Measurements from ENCODE around the gene SLC47A2. TPM values are rescaled to one million over a fixed set of nuclear protein-coding genes. Genes with fewer than 3 reads are reported as not detected.

SLC47A2 gene
- total RNA-seq, 1 donor from 2014 or later = not detected

DNA sequence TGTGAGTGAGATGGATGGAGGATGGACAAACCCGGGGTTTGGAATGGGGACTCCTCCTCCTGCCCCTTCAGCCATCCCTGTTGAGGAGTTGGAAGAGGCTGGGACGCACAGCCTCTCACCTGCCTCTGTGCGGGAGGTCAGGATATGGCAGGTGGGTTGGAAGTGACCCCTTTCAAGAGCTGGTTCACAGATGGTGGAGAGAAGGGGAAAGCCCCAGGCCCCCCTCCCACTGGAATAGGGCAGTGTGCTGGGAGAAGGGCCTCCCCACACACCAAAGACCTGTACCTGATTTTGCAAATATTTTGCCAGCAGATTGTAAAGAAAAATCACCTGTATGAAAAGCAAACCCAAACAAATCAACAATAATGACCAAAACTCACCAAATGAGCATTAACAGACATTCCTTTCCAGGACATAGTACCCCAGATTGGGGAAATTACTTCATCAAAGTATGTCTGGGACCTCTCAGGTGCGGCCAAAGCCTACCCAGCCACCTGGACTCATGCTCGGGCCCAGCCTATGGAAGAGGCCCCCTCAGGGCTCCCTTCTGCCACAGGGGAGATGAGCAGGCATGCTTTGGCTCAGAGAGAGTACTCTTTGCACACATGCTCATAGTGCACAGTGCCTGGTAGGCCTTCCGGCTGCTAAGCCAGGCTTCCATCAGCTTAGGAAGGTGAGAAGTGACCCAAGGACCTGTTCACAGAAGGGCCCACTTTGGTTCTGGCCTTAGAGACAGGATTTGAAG lies 7.8 kb downstream of the SLC47A2 start:
- TF ChIP-seq, protein P1, sequence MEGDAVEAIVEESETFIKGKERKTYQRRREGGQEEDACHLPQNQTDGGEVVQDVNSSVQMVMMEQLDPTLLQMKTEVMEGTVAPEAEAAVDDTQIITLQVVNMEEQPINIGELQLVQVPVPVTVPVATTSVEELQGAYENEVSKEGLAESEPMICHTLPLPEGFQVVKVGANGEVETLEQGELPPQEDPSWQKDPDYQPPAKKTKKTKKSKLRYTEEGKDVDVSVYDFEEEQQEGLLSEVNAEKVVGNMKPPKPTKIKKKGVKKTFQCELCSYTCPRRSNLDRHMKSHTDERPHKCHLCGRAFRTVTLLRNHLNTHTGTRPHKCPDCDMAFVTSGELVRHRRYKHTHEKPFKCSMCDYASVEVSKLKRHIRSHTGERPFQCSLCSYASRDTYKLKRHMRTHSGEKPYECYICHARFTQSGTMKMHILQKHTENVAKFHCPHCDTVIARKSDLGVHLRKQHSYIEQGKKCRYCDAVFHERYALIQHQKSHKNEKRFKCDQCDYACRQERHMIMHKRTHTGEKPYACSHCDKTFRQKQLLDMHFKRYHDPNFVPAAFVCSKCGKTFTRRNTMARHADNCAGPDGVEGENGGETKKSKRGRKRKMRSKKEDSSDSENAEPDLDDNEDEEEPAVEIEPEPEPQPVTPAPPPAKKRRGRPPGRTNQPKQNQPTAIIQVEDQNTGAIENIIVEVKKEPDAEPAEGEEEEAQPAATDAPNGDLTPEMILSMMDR (IDR thresholded peaks at IDR 0.05) = no peak

GRCh38 chr17:19707728-19708221 lies 8.6 kb downstream of the SLC47A2 start:
- Mint-ChIP-seq H3K27ac (no peak overlapping the region), H3K36me3 (ENCODE audit: low read depth) (no peaks in the 10 kb centered on the region), H3K9me3 (no peaks in the 10 kb centered on the region), H3K4me1 (no peaks in the 10 kb centered on the region), H3K27me3 (no peaks in the 10 kb centered on the region), H3K4me3 (no peak overlapping the region)
- ChIA-PET CTCF (no interaction called here), POLR2A (no interaction called here)
- ATAC-seq (ENCODE audit: low read depth) (no peak), DNase-seq (no peak)
- TF ChIP-seq, protein P1 (IDR thresholded peaks at IDR 0.05) = no peak
- intact Hi-C loops (cut with micrococcal nuclease) = no loop called here

More for the DNA sequence above, 7.8 kb downstream of the SLC47A2 start:
- DNase-seq (no peak), ATAC-seq (ENCODE audit: low read depth) (no peak)
- POLR2A ChIA-PET = no interaction called here
- Mint-ChIP-seq H3K9me3 (no peaks in the 10 kb centered on the region), H3K36me3 (ENCODE audit: low read depth) (no peaks in the 10 kb centered on the region), H3K4me3 (no peak overlapping the region), H3K27ac (no peak overlapping the region), H3K4me1 (no peaks in the 10 kb centered on the region), H3K27me3 (no peaks in the 10 kb centered on the region)
- CTCF ChIA-PET = no interaction called here
- intact Hi-C loops (cut with micrococcal nuclease) = no loop called here

GRCh38 chr17:19706791-19707727 lies 9.3 kb downstream of the SLC47A2 start:
- Mint-ChIP-seq H3K9me3 (no peaks in the 10 kb centered on the region), H3K36me3 (ENCODE audit: low read depth) (no peaks in the 10 kb centered on the region), H3K27me3 (no peaks in the 10 kb centered on the region), H3K27ac (no peak overlapping the region), H3K4me3 (no peak overlapping the region), H3K4me1 (no peaks in the 10 kb centered on the region)
- TF ChIP-seq, protein P1 (IDR thresholded peaks at IDR 0.05) = no peak
- no peak for DNase-seq
- ChIA-PET POLR2A (no interaction called here), CTCF (no interaction called here)
- intact Hi-C loops (cut with micrococcal nuclease) = no loop called here
- no peak for ATAC-seq (ENCODE audit: low read depth)

DNA sequence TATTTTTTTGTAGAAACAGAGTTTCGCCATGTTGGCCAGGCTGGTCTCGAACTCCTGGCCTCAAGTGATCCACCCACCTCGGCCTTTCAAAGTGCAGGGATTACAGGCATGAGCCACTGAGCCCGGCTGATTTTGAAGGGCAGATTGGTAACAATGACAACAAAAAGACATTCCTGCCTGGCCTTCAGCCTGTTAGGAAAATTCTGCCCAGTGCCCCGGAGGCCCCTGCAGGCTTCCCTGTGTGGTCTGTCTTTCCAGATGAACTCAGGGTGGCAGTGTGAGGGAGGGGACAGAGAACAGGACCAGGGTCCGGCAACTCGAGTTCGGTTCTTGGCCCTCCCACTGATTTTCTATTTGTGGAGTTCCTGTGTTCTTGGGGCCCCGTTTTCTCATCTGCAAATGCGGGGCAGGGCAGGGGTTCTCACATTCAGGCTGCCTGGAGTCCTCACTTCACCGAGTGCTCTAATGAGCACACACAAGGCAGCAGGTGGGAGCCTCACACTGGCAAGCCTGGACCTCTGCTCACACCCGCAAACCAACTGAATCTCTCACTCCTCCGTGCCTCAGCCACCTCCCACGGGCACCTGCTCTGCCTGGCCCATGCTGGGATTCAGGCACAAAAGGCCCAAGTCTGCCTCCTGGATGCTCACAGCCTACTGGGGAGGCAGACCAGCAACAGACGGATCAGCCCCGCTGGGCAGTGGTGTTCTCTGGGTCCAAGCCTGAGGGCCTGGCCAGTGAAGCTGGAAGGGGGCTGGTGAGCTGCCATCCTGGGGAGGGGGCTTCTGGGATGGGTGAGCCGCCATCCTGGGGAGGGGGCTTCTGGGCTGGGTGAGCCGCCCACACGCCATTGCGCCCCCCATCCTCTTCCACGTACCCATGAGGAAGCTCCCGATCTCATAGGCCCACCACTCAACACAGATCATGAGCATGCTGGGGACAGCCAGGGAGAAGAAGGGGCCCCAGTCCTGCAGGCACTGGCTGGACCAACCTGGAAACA lies 10.3 kb downstream of the SLC47A2 start:
- intact Hi-C loops (cut with micrococcal nuclease) = no loop called here
- Mint-ChIP-seq H3K27ac (no peak overlapping the region), H3K4me3 (no peak overlapping the region), H3K27me3 (no peaks in the 10 kb centered on the region), H3K9me3 (no peaks in the 10 kb centered on the region), H3K4me1 (no peaks in the 10 kb centered on the region), H3K36me3 (ENCODE audit: low read depth) (no peaks in the 10 kb centered on the region)
- TF ChIP-seq, protein P1 (IDR thresholded peaks at IDR 0.05) = no peak
- DNase-seq (no peak), ATAC-seq (ENCODE audit: low read depth) (no peak)
- CTCF ChIA-PET = no interaction called here
- POLR2A ChIA-PET = no interaction called here

All from activated B cell treated with CpG ODN at 0.5 μM for 24 hours (primary cell).